ENCODE data around the gene AADAC. TPM values are rescaled to one million over a fixed set of nuclear protein-coding genes. Genes with fewer than 3 reads are reported as not detected.

AADAC gene
- polyA plus RNA-seq, 1 donor from 2014 or later: not detected

GRCh38 chr3:151811474-151811873, 2.4 kb upstream of the AADAC start:
- Histone ChIP-seq H3K9me2 (ENCODE audit: insufficient read depth, low read length) (no peaks in the 10 kb centered on the region), H3K9me3 (ENCODE audit: low read length) (no peaks in the 10 kb centered on the region), H3K9ac (ENCODE audit: low read length) (no peak overlapping the region), H3K4me3 (ENCODE audit: low read length) (no peak overlapping the region), H3K27ac (ENCODE audit: low read length) (no peak overlapping the region), H2AFZ (ENCODE audit: low read depth, low read length) (no peak overlapping the region), H3K79me2 (replicated peaks; ENCODE audit: insufficient read depth, low read length) (no peaks in the 10 kb centered on the region), H3F3A (ENCODE audit: insufficient read depth, low read length, poor library complexity, severe bottlenecking) (no peaks in the 10 kb centered on the region), H4K20me1 (ENCODE audit: insufficient read depth) (no peaks in the 10 kb centered on the region), H3K36me3 (ENCODE audit: insufficient read depth, low read length) (no peaks in the 10 kb centered on the region), H3K4me2 (ENCODE audit: low read length) (no peak overlapping the region), H3K27me3 (ENCODE audit: insufficient read depth, low read depth, low read length) (no peaks in the 10 kb centered on the region)
- no peak for TF ChIP-seq EP300 (conservative IDR thresholded peaks at IDR 0.05; ENCODE audit: poor library complexity, severe bottlenecking)
- no peak for TF ChIP-seq MXI1 (conservative IDR thresholded peaks at IDR 0.05; ENCODE audit: poor library complexity, severe bottlenecking)
- TF ChIP-seq TAF1 (IDR thresholded peaks at IDR 0.05; ENCODE audit: low read depth): no peak
- TF ChIP-seq REST (IDR thresholded peaks at IDR 0.05; ENCODE audit: borderline replicate concordance): no peak
- no peak for TF ChIP-seq POLR2AphosphoS5 (IDR thresholded peaks at IDR 0.05)
- no peak for TF ChIP-seq CTCF (IDR thresholded peaks at IDR 0.05; ENCODE audit: poor library complexity, severe bottlenecking)
- TF ChIP-seq SMC3 (conservative IDR thresholded peaks at IDR 0.05; ENCODE audit: poor library complexity): no peak
- no peak for TF ChIP-seq EZH2 (IDR thresholded peaks at IDR 0.05; ENCODE audit: borderline replicate concordance, insufficient read depth, low read length, poor library complexity, severe bottlenecking)
- no peak for TF ChIP-seq RAD21 (conservative IDR thresholded peaks at IDR 0.05)

GRCh38 chr3:151814588-151814987, 672 bp downstream of the AADAC start:
- H3K4me2 ChIP-seq (ENCODE audit: low read length): no peak overlapping the region
- no peak overlapping the region for H2AFZ ChIP-seq (ENCODE audit: low read depth, low read length)
- no peaks in the 10 kb centered on the region for H3F3A ChIP-seq (ENCODE audit: insufficient read depth, low read length, poor library complexity, severe bottlenecking)
- no peaks in the 10 kb centered on the region for H3K27me3 ChIP-seq (ENCODE audit: insufficient read depth, low read depth, low read length)
- TF ChIP-seq CTCF (IDR thresholded peaks at IDR 0.05; ENCODE audit: poor library complexity, severe bottlenecking) (no peak), TAF1 (IDR thresholded peaks at IDR 0.05; ENCODE audit: low read depth) (no peak), REST (IDR thresholded peaks at IDR 0.05; ENCODE audit: borderline replicate concordance) (no peak)
- no peaks in the 10 kb centered on the region for H3K9me3 ChIP-seq (ENCODE audit: low read length)
- no peak overlapping the region for H3K4me3 ChIP-seq (ENCODE audit: low read length)
- H3K36me3 ChIP-seq (ENCODE audit: insufficient read depth, low read length): no peaks in the 10 kb centered on the region
- no peak overlapping the region for H3K9ac ChIP-seq (ENCODE audit: low read length)
- H4K20me1 ChIP-seq (ENCODE audit: insufficient read depth): no peaks in the 10 kb centered on the region
- H3K9me2 ChIP-seq (ENCODE audit: insufficient read depth, low read length): no peaks in the 10 kb centered on the region
- no peaks in the 10 kb centered on the region for H3K79me2 ChIP-seq (replicated peaks; ENCODE audit: insufficient read depth, low read length)
- no peak overlapping the region for H3K27ac ChIP-seq (ENCODE audit: low read length)
